A549 (cell line): ENCODE results near the gene PSMC5. TPM values are rescaled to one million over a fixed set of nuclear protein-coding genes. Genes with fewer than 3 reads are reported as not detected.

ENCODE experiments used
- ATAC-seq, 2 experiments: fragments of 200-7000 bp in 1 of 2; fragments of >200 bp in 1 of 2; cut with Nextera tagmentation in 1 of 2; cut with Tn5 transposase in 1 of 2; 3 replicates each; pipeline versions ENCODE4 v1.8.0 to v1.9.1; 2018 to 2020; ENCODE audit warnings: mild to moderate bottlenecking in 1 of 2, moderate library complexity in 1 of 2
- CTCF ChIA-PET: fragments of 300-600 bp; sonication (Branson Sonifier 250); formaldehyde crosslinking; extraction: SDS; loops from one replicate; lab custom pipeline; 2021; ENCODE audit warnings: antibody characterized with exemption, inconsistent platforms; lab: Yijun Ruan, JAX
- POLR2A ChIA-PET: fragments of 350-600 bp; formaldehyde crosslinking; extraction: SDS; loops from one replicate; lab custom pipeline; 2021; ENCODE audit warnings: antibody characterized with exemption, inconsistent platforms; lab: Yijun Ruan, JAX
- DNase-seq, 2 experiments: peaks; one replicate each; pipeline versions ENCODE4 v3.0.0 to v3.0.0-alpha.2; 2011 to 2016; ENCODE audit warnings: low read depth in 1 of 2, low spot score in 1 of 2
- FAIRE-seq: peaks from 2 replicates; lab custom pipeline; 2011; peaks lifted over from hg19 to GRCh38; lab: Jason Lieb, UNC
- H3K27ac ChIP-seq, 2 experiments: fragments of >200 bp; sonication (Bioruptor Twin); formaldehyde crosslinking; 3 replicates each; pipeline ENCODE4 v1.5.1; 2016 to 2017
- H3K4me1 ChIP-seq: fragments of >200 bp; sonication (Bioruptor Twin); formaldehyde crosslinking; 3 replicates; pipeline ENCODE4 v1.6.1; 2016
- H3K4me2 ChIP-seq: fragments of >200 bp; sonication (Bioruptor Twin); formaldehyde crosslinking; 3 replicates; pipeline ENCODE4 v1.6.1; 2016
- H3K4me3 ChIP-seq: fragments of >200 bp; sonication (Bioruptor Twin); formaldehyde crosslinking; 3 replicates; pipeline ENCODE4 v1.5.1; 2016
- H3K9me3 ChIP-seq: fragments of >200 bp; sonication (Bioruptor Twin); formaldehyde crosslinking; 3 replicates; pipeline ENCODE4 v1.6.1; 2016
- CBX2 ChIP-seq: fragments of 200-600 bp; sonication (generic); IDR thresholded peaks from 2 replicates; pipeline ENCODE4 v1.6.1; 2016; ENCODE audit warnings: low read depth, mild to moderate bottlenecking, borderline replicate concordance
- CHD2 ChIP-seq: fragments of 150-350 bp; IDR thresholded peaks from 2 replicates; pipeline ENCODE4 v1.6.1; 2014; ENCODE audit warnings: low read length; ENCODE audit not compliant: partially characterized antibody
- ESRRA ChIP-seq: fragments of 150-350 bp; IDR thresholded peaks from 2 replicates; pipeline ENCODE4 v1.6.1; 2014; ENCODE audit warnings: mild to moderate bottlenecking, low read length, borderline replicate concordance
- FOSL2 ChIP-seq, 2 experiments: fragments of 450-650 bp in 1 of 2; fragments of >200 bp in 1 of 2; sonication (Bioruptor Twin) in 1 of 2; formaldehyde crosslinking; IDR thresholded peaks; 2 replicates each; pipeline versions ENCODE4 v1.5.0 to v1.6.1; 2016 to 2020; ENCODE audit warnings: mild to moderate bottlenecking in 1 of 2, moderate library complexity in 1 of 2
- HDAC2 ChIP-seq: fragments of 200-600 bp; sonication (generic); IDR thresholded peaks from 2 replicates; pipeline ENCODE4 v1.6.1; 2016
- JUN ChIP-seq, 2 experiments: fragments of >200 bp; sonication (Bioruptor Twin); formaldehyde crosslinking; IDR thresholded peaks; 2 replicates in 1 of 2; 3 replicates in 1 of 2; pipeline ENCODE4 v1.6.1; 2016 to 2017
- JUNB ChIP-seq: fragments of >200 bp; sonication (Bioruptor Twin); formaldehyde crosslinking; IDR thresholded peaks from 2 replicates; pipeline ENCODE4 v1.6.1; 2016
- NFE2L2 ChIP-seq: fragments of 150-350 bp; conservative IDR thresholded peaks from 2 replicates; pipeline ENCODE4 v1.6.1; 2014; ENCODE audit warnings: low read length
- PBX3 ChIP-seq: IDR thresholded peaks from 2 replicates; pipeline ENCODE4 v1.6.1; 2012
- PHF8 ChIP-seq: fragments of 200-600 bp; sonication (generic); IDR thresholded peaks from 2 replicates; pipeline ENCODE4 v1.6.1; 2016; ENCODE audit warnings: low read depth, mild to moderate bottlenecking, antibody characterized with exemption, moderate library complexity, borderline replicate concordance
- RARB ChIP-seq: fragments of 250-450 bp; sonication (Bioruptor Pico); IDR thresholded peaks from 2 replicates; pipeline ENCODE4 v1.8.0; 2021; ENCODE audit warnings: mild to moderate bottlenecking, moderate library complexity
- RFX5 ChIP-seq: fragments of 450-650 bp; IDR thresholded peaks from 2 replicates; pipeline ENCODE4 v1.7.1; 2014; ENCODE audit warnings: antibody characterized with exemption, mild to moderate bottlenecking, moderate library complexity
- RNF2 ChIP-seq: fragments of 200-600 bp; sonication (generic); IDR thresholded peaks from 2 replicates; pipeline ENCODE4 v1.6.1; 2016; ENCODE audit warnings: low read depth, mild to moderate bottlenecking, antibody characterized with exemption, moderate library complexity, borderline replicate concordance
- SMC3 ChIP-seq: fragments of >200 bp; sonication (Bioruptor Twin); formaldehyde crosslinking; IDR thresholded peaks from 3 replicates; pipeline ENCODE4 v1.6.1; 2018; ENCODE audit warnings: inconsistent platforms
- SREBF2 ChIP-seq: fragments of 450-650 bp; IDR thresholded peaks from 2 replicates; pipeline ENCODE4 v1.6.1; 2014; ENCODE audit warnings: mild to moderate bottlenecking, moderate library complexity
- TFCP2L1 ChIP-seq: fragments of 250-450 bp; sonication (Bioruptor Pico); IDR thresholded peaks from 2 replicates; pipeline ENCODE4 v1.5.0; 2021; ENCODE audit warnings: mild to moderate bottlenecking
- TP53 ChIP-seq: fragments of 250-450 bp; sonication (Bioruptor Pico); IDR thresholded peaks from 2 replicates; pipeline ENCODE4 v1.5.0; 2021; ENCODE audit warnings: mild to moderate bottlenecking, moderate library complexity
- ZFP36 ChIP-seq: fragments of 450-650 bp; IDR thresholded peaks from 2 replicates; pipeline ENCODE4 v1.6.1; 2014; ENCODE audit warnings: borderline replicate concordance; ENCODE audit not compliant: partially characterized antibody
- ZNF302 ChIP-seq: fragments of 250-450 bp; sonication (Bioruptor Pico); IDR thresholded peaks from 2 replicates; pipeline ENCODE4 v1.9.0; 2021; ENCODE audit warnings: inconsistent platforms, mild to moderate bottlenecking, moderate library complexity
- WGBS: methylation state at CpG from one replicate; pipeline ENCODE4 v1.1.6; 2017; ENCODE audit errors: missing lambda C conversion rate; 5-methylcytosine and 5-hydroxymethylcytosine counted together
- polyA plus RNA-seq, 4 experiments: library from polyadenylated mRNA; depleted of rRNA in 3 of 4; stranded (reverse); fragments of >200 nt; fragmentation: RNase III in 1 of 4; extraction: RNeasy Plus Mini Kit Qiagen cat#74134 plus additional on column Dnase treatment in 1 of 4; gene quantifications; 2 replicates in 3 of 4; 3 replicates in 1 of 4; pipeline ENCODE4 v1.2.3, GENCODE V29; 2011 to 2017
- TF ChIP-seq, protein P1 (sequence below): fragments of >200 bp; sonication (Bioruptor Twin); formaldehyde crosslinking; IDR thresholded peaks from 2 replicates; pipeline ENCODE4 v1.6.1; 2016

PSMC5 gene
- polyA plus RNA-seq, 2 of the 4 experiments (the other 2 are of a cell fraction), result 303 to 406 TPM

DNA sequence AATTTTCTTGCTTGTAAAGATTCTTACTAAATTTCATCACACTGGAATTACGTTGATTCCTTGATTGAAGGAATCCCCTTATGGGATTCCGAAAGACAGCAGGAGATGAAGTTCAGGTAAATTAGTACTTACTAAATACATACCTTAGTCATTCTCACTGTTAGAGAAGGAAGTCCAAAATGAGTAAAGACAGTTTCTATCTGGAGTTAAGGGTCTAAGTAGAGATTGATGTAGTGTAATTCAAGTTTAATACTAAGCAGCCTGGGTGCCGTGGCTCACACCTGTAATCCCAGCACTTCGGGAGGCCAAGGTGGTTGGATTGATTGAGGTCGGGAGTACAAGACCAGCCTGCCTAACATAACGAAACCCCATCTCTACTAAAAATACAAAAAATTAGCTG is 43.7 kb upstream of the PSMC5 start:
- ATAC-seq, result no peak
- H3K9me3 ChIP-seq, result no peaks in the 10 kb centered on the region
- no peak overlapping the region for H3K4me3 ChIP-seq
- FAIRE-seq, result no peak
- ChIA-PET POLR2A (interaction anchor here (3.6 kb wide), 1 partner anchor 10 kb away, joined by 31 read pairs; the partner anchor contains the start of genes CCDC47 and DDX42), CTCF (interaction anchor here (0.8 to 3.9 kb wide), 4 partner anchors 9 to 50 kb away, joined by 3 to 15 read pairs (median 6); partner anchors contain the start of genes CCDC47 and DDX42)
- H3K27ac ChIP-seq, result no peak overlapping the region
- WGBS, result 90% methylated on average over 6 of the region's 6 CpGs
- TF ChIP-seq CHD2 (no peak), ZFP36 (no peak), RNF2 (no peak), TFCP2L1 (no peak)
- no peak overlapping the region for H3K4me2 ChIP-seq
- H3K4me1 ChIP-seq, result peaks cover 40% of the 10 kb centered on the region
- no peak for DNase-seq

DNA sequence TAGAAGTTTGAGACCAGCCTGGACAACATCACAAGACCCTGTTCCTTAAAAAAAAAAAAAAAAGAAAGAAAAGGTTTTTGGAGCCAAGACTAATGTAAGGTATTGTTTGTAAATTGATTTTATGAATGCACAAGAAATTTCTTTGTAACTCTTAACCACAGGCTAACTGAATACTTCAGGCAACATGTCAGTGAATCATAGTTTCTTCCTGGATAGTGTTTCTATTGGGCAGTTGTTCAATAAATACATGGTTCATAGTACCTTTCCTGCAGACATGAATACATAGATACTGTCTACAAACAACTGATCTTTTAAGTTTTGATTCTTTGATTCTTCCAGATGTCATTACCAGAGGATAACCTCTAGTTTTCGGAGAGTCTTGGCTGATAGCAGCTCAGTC is 41.7 kb upstream of the PSMC5 start:
- CTCF ChIA-PET, result interaction anchor here (1.0 to 3.9 kb wide), 3 partner anchors 8 to 11 kb away, joined by 3 to 15 read pairs (median 9); partner anchors contain the start of genes CCDC47 and DDX42
- Histone ChIP-seq H3K4me3 (no peak overlapping the region), H3K4me1 (peaks cover 24% of the 10 kb centered on the region)
- WGBS, result 90% methylated on average over 1 of the region's 1 CpG
- TF ChIP-seq PHF8 (no peak), CBX2 (no peak), JUN (IDR thresholded peaks at IDR 0.05) (no peak), ESRRA (no peak), NFE2L2 (no peak), HDAC2 (no peak), SMC3 (no peak), ZFP36 (no peak), TP53 (CRISPR knock-in tag) (no peak), ZNF302 (CRISPR knock-in tag) (no peak), SREBF2 (no peak), TFCP2L1 (no peak), RARB (CRISPR knock-in tag) (no peak), FOSL2 (IDR thresholded peaks at IDR 0.05) (no peak), FOSL2 (CRISPR knock-in tag; IDR thresholded peaks at IDR 0.05) (no peak), JUNB (no peak), PBX3 (no peak), RFX5 (no peak)
- TF ChIP-seq, protein P1, sequence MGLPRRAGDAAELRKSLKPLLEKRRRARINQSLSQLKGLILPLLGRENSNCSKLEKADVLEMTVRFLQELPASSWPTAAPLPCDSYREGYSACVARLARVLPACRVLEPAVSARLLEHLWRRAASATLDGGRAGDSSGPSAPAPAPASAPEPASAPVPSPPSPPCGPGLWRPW, result no peak
- TF ChIP-seq, all 56 proteins: peak for 0
- POLR2A ChIA-PET, result no interaction called here
- ATAC-seq (no peak), FAIRE-seq (no peak), DNase-seq (no peak)
- Histone ChIP-seq H3K4me2 (no peak overlapping the region), H3K9me3 (no peaks in the 10 kb centered on the region), H3K27ac (no peak overlapping the region)

GRCh38 chr17:63786117-63786516 is 41.1 kb upstream of the PSMC5 start:
- CTCF ChIA-PET, result interaction anchor here (1.0 to 2.0 kb wide), 3 partner anchors 8 to 35 kb away, joined by 3 to 9 read pairs (median 3); no protein-coding TSS in a partner anchor
- no peak for FAIRE-seq
- DNase-seq, result no peak
- no peak overlapping the region for H3K4me2 ChIP-seq
- WGBS, result 97% methylated on average over 1 of the region's 1 CpG
- TF ChIP-seq FOSL2 (IDR thresholded peaks at IDR 0.05) (no peak), FOSL2 (CRISPR knock-in tag; IDR thresholded peaks at IDR 0.05) (no peak), RARB (CRISPR knock-in tag) (no peak)
- ATAC-seq, result no peak
- no peak overlapping the region for H3K4me3 ChIP-seq
- POLR2A ChIA-PET, result interaction anchor here (1.2 kb wide), 1 partner anchor 12 kb away, joined by 3 read pairs; the partner anchor contains the start of genes CCDC47 and DDX42
- H3K9me3 ChIP-seq, result no peaks in the 10 kb centered on the region
- H3K27ac ChIP-seq, result no peak overlapping the region
- peaks cover 18% of the 10 kb centered on the region; the same call in 2 of the 3 replicates for H3K4me1 ChIP-seq
